ENCODE results near the gene USP6.
"Not testable (repeated sequence)": the region's sequence is repeated elsewhere in the genome, so short reads cannot be mapped to it uniquely, and the experiment has no call there.

USP6 gene

GRCh38 chr17:5115673-5116651 is at the start of gene USP6:
TSS of gene USP6 (plus strand) at chr17:5116032. CDS start at chr17:5130368, 14,336 bp downstream.
- peaks cover 1% of the 10 kb centered on the region; the same call in 1 of the 2 replicates for H3K4me1 ChIP-seq (ENCODE audit: control insufficient read depth, insufficient read depth, low read length)
- no peak within 1 kb of the TSS for H3K27ac ChIP-seq (ENCODE audit: low read depth, low read length)
- no peak within 1 kb of the TSS for H3K4me3 ChIP-seq (ENCODE audit: low read depth, low read length)
- H3K36me3 ChIP-seq (ENCODE audit: control insufficient read depth, insufficient read depth, low read length), result peaks cover 11% of the 10 kb centered on the region
- H3K27me3 ChIP-seq (ENCODE audit: control insufficient read depth, insufficient read depth, low read length), result 0 out of 2 replicates have a peak, but pooled peaks cover 3% of the 10 kb centered on the region
- no peak within 1 kb of the TSS for H3K9ac ChIP-seq (ENCODE audit: low read depth, low read length)
- no peaks in the 10 kb centered on the region for H3K9me3 ChIP-seq (ENCODE audit: control insufficient read depth, insufficient read depth, low read length)

DNA sequence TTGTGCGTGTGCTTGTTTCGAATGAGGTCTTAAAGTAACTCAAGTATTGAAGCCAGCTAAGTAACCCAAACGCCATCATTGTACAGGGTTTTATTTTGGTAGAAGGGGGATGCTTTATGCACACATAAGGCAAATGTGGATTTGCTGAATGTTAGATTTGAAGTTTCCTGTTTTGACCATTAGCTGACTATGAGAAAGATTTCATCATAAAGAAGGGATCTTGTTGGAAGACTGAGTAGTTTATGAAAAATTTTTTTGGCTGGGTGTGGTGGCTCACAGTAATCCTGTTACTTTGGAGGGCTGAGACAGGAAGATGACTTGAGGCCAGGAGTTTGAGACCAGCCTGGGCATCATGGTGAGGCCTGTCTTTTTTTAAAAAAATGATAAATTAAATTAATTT is 47.6 kb upstream of the USP6 start:
- Histone ChIP-seq H3K36me3 (ENCODE audit: control insufficient read depth, insufficient read depth, low read length) (no peaks in the 10 kb centered on the region), H3K27ac (ENCODE audit: low read depth, low read length) (no peak overlapping the region)

GRCh38 chr17:5069724-5070123 is 46.1 kb upstream of the USP6 start:
- Histone ChIP-seq H3K27me3 (ENCODE audit: control insufficient read depth, insufficient read depth, low read length) (no peaks in the 10 kb centered on the region), H3K4me1 (ENCODE audit: control insufficient read depth, insufficient read depth, low read length) (0 out of 2 replicates have a peak, but pooled peaks cover 4% of the 10 kb centered on the region), H3K27ac (ENCODE audit: low read depth, low read length) (no peak overlapping the region), H3K36me3 (ENCODE audit: control insufficient read depth, insufficient read depth, low read length) (no peaks in the 10 kb centered on the region), H3K9ac (ENCODE audit: low read depth, low read length) (no peak overlapping the region), H3K4me3 (ENCODE audit: low read depth, low read length) (no peak overlapping the region), H3K9me3 (ENCODE audit: control insufficient read depth, insufficient read depth, low read length) (no peaks in the 10 kb centered on the region)

More for the DNA sequence above, 47.6 kb upstream of the USP6 start:
- no peaks in the 10 kb centered on the region for H3K4me1 ChIP-seq (ENCODE audit: control insufficient read depth, insufficient read depth, low read length)
- H3K9me3 ChIP-seq (ENCODE audit: control insufficient read depth, insufficient read depth, low read length), result no peaks in the 10 kb centered on the region
- H3K27me3 ChIP-seq (ENCODE audit: control insufficient read depth, insufficient read depth, low read length), result no peaks in the 10 kb centered on the region
- H3K9ac ChIP-seq (ENCODE audit: low read depth, low read length), result no peak overlapping the region
- H3K4me3 ChIP-seq (ENCODE audit: low read depth, low read length), result no peak overlapping the region

DNA sequence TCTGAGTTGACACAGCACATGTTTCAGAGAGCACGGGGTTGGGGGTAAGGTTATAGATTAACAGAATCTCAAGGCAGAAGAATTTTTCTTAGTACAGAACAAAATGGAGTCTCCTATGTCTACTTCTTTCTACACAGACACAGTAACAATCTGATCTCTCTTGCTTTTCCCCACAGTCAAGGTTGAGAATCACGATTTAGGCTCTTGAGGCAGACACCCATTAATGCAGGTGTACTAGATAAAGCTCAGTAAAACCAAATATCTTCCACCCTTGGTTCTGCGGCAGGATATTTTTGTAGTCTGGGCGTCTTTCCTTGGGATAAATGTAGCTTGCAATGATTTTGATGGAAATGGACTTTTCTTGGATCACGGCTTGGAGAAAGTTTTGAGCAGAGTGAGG is 40.4 kb upstream of the USP6 start:
- H3K36me3 ChIP-seq (ENCODE audit: control insufficient read depth, insufficient read depth, low read length); H3K4me1 ChIP-seq (ENCODE audit: control insufficient read depth, insufficient read depth, low read length); H3K4me3 ChIP-seq (ENCODE audit: low read depth, low read length); H3K9ac ChIP-seq (ENCODE audit: low read depth, low read length); H3K9me3 ChIP-seq (ENCODE audit: control insufficient read depth, insufficient read depth, low read length): not testable (repeated sequence)
- H3K27me3 ChIP-seq (ENCODE audit: control insufficient read depth, insufficient read depth, low read length), result peaks cover 10% of the 10 kb centered on the region
- H3K27ac ChIP-seq (ENCODE audit: low read depth, low read length), result peak overlapping the region; percentile 42

DNA sequence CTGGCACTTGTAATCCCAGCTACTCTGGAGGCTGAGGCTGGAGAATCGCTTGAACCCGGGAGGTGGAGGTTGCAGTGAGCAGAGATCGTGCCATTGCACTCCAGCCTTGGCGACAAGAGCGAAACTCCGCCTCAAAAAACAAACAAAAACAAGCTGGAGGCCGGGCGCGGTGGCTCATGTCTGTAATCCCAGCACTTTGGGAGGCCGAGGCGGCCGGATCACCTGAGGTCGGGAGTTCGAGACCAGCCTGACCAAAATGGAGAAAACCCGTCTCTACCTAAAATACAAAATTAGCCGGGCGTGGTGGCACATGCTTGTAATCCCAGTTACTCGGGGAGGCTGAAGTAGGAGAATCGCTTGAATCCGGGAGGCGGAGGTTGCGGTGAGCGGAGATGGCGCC is 38.6 kb upstream of the USP6 start:
- H3K9ac ChIP-seq (ENCODE audit: low read depth, low read length); H3K27ac ChIP-seq (ENCODE audit: low read depth, low read length); H3K36me3 ChIP-seq (ENCODE audit: control insufficient read depth, insufficient read depth, low read length); H3K4me1 ChIP-seq (ENCODE audit: control insufficient read depth, insufficient read depth, low read length); H3K4me3 ChIP-seq (ENCODE audit: low read depth, low read length); H3K9me3 ChIP-seq (ENCODE audit: control insufficient read depth, insufficient read depth, low read length): not testable (repeated sequence)
- peaks cover 10% of the 10 kb centered on the region for H3K27me3 ChIP-seq (ENCODE audit: control insufficient read depth, insufficient read depth, low read length)

DNA sequence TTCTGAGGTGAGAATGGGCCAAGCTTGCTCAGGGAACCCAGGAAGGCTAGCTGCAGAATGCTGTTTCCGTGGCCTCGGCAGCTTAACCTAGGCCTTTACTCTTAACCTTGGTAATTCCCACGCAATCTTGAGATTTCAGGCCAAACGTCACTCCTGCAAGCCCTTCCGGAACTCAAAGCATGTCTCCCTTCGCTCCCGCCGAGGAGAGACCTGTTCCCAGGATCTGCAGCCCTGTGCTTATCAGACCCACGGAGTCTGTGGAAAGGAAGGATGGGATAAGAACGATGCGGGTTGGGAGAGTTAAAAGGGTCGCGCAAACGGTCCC is 38.1 kb upstream of the USP6 start:
- H3K4me3 ChIP-seq (ENCODE audit: low read depth, low read length), result no peak overlapping the region
- H3K9ac ChIP-seq (ENCODE audit: low read depth, low read length), result no peak overlapping the region
- H3K36me3 ChIP-seq (ENCODE audit: control insufficient read depth, insufficient read depth, low read length), result no peaks in the 10 kb centered on the region
- peaks cover 8% of the 10 kb centered on the region for H3K4me1 ChIP-seq (ENCODE audit: control insufficient read depth, insufficient read depth, low read length)
- no peaks in the 10 kb centered on the region for H3K9me3 ChIP-seq (ENCODE audit: control insufficient read depth, insufficient read depth, low read length)
- H3K27me3 ChIP-seq (ENCODE audit: control insufficient read depth, insufficient read depth, low read length), result peaks cover 10% of the 10 kb centered on the region
- H3K27ac ChIP-seq (ENCODE audit: low read depth, low read length), result no peak overlapping the region

DNA sequence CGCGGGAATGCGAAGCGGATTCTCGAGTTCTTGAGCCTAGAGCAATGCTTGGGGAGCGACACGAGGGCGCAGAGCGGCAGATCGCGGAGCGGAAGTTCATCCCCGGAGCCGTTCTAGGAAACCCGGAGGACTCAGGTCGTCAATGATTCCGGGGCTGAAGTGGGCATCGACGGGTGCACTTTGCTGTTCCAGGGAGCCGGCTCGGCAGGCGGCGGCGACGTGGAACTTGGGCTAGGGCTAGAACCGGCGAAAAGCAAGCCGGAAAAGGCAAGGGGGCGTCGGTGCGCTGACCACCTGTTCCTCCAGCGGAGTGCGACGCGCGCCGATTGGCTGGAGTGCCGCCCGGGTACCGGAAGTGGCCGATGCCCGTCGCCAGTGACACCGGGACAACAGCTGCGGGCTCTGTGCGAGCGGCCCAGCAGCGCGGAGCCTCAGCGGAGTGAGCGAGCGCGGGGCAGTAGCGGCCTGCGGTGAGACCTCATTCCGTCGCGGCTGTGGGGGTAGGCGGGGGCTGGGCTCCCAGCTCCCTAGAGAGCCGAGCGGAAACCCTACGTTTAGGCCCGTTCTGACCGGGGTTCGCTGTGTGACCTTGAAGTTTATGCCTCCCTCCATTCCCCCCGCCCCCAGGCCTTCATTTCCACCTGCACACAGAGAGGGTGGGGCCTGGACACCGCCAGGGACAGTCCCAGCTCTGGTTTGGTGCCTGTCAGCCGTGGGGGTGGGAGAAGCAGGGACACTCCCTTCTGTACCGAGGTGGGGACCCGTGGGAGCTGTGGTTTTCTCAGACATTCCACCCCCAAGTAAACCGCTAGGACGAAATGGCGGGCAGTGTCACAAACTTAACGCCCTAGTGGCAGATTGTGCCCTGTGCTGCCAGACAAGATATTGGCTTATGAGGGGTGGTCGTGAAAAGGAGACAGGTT is 37.5 kb upstream of the USP6 start, which contains the start of gene ZFP3:
Gene ZFP3 (plus strand): TSS at position 362 of the 923 bp plus-strand sequence. CDS start 13,038 bp downstream, outside the sequence.
- Histone ChIP-seq H3K4me1 (ENCODE audit: control insufficient read depth, insufficient read depth, low read length) (peaks cover 8% of the 10 kb centered on the region), H3K9me3 (ENCODE audit: control insufficient read depth, insufficient read depth, low read length) (no peaks in the 10 kb centered on the region), H3K4me3 (ENCODE audit: low read depth, low read length) (peak within 1 kb of the TSS; percentile 47), H3K9ac (ENCODE audit: low read depth, low read length) (no peak within 1 kb of the TSS), H3K36me3 (ENCODE audit: control insufficient read depth, insufficient read depth, low read length) (no peaks in the 10 kb centered on the region), H3K27me3 (ENCODE audit: control insufficient read depth, insufficient read depth, low read length) (peaks cover 10% of the 10 kb centered on the region), H3K27ac (ENCODE audit: low read depth, low read length) (no peak within 1 kb of the TSS)

DNA sequence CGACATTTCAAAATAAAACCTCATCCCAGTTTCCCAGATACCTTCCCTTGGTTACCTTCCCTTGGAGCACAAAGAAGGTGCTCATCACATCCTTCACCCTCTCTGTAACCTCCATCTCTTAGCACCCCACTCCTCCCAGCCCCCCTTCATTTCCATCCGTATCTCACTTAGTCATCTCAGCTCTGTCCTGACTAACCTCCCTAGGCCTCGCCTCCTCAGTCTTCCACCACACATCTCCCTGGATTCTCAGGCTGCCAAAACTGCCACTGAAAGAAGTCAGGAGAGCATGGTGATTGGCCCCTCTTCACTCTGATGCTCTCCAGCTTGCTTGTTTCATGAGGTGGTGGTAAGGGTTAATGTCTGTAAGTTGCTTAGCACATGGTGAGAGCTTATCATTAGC is 35.2 kb upstream of the USP6 start:
- peaks cover 10% of the 10 kb centered on the region for H3K27me3 ChIP-seq (ENCODE audit: control insufficient read depth, insufficient read depth, low read length)
- H3K4me1 ChIP-seq (ENCODE audit: control insufficient read depth, insufficient read depth, low read length), result peaks cover 2% of the 10 kb centered on the region
- no peak overlapping the region for H3K27ac ChIP-seq (ENCODE audit: low read depth, low read length)
- no peaks in the 10 kb centered on the region for H3K9me3 ChIP-seq (ENCODE audit: control insufficient read depth, insufficient read depth, low read length)
- no peak overlapping the region for H3K9ac ChIP-seq (ENCODE audit: low read depth, low read length)
- no peaks in the 10 kb centered on the region for H3K36me3 ChIP-seq (ENCODE audit: control insufficient read depth, insufficient read depth, low read length)
- no peak overlapping the region for H3K4me3 ChIP-seq (ENCODE audit: low read depth, low read length)

DNA sequence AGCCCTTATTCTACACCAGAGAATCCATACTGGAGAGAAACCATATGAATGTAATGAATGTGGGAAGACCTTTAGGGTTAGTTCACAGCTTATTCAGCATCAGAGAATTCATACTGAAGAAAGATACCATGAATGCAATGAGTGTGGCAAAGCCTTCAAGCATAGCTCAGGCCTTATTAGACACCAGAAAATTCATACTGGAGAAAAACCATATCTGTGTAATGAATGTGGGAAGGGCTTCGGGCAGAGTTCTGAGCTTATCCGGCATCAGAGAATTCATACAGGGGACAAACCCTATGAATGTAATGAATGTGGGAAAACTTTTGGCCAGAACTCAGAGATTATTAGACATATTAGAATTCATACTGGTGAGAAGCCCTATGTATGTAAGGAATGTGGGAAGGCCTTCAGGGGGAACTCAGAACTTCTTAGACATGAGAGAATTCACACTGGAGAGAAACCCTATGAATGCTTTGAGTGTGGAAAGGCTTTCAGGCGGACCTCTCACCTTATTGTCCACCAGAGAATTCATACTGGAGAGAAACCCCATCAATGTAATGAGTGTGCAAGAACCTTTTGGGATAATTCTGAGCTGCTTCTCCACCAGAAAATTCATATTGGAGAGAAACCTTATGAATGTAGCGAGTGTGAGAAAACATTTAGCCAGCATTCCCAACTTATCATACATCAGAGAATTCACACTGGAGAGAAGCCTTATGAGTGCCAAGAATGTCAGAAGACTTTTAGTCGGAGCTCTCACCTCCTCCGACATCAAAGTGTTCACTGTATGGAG is 23.4 kb upstream of the USP6 start:
- Histone ChIP-seq H3K4me1 (ENCODE audit: control insufficient read depth, insufficient read depth, low read length) (no peaks in the 10 kb centered on the region), H3K36me3 (ENCODE audit: control insufficient read depth, insufficient read depth, low read length) (no peaks in the 10 kb centered on the region), H3K27me3 (ENCODE audit: control insufficient read depth, insufficient read depth, low read length) (peaks cover 13% of the 10 kb centered on the region), H3K27ac (ENCODE audit: low read depth, low read length) (no peak overlapping the region), H3K9ac (ENCODE audit: low read depth, low read length) (no peak overlapping the region), H3K9me3 (ENCODE audit: control insufficient read depth, insufficient read depth, low read length) (peaks cover 80% of the 10 kb centered on the region), H3K4me3 (ENCODE audit: low read depth, low read length) (no peak overlapping the region)

DNA sequence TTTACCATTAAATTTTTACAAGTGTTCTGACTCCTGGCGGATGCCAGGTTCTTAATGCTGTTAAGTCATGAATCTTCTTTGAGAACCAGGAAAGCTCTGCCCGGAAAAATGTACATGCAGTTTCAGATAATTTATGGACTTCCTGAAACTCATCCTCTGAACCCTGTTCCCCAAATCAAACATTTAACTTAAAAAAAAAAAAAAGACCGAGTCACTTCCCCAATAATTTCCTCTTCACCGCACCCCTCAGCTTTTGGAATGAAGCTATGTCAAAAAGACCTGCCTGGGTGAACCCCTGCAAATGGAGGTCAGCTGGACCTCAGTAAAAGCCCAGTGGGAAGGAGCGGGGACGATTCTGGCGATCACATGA is 19.1 kb upstream of the USP6 start:
- Histone ChIP-seq H3K4me3 (ENCODE audit: low read depth, low read length) (peak overlapping the region; percentile 65), H3K27me3 (ENCODE audit: control insufficient read depth, insufficient read depth, low read length) (peaks cover 13% of the 10 kb centered on the region), H3K9ac (ENCODE audit: low read depth, low read length) (no peak overlapping the region), H3K27ac (ENCODE audit: low read depth, low read length) (no peak overlapping the region), H3K9me3 (ENCODE audit: control insufficient read depth, insufficient read depth, low read length) (peaks cover 47% of the 10 kb centered on the region), H3K36me3 (ENCODE audit: control insufficient read depth, insufficient read depth, low read length) (no peaks in the 10 kb centered on the region), H3K4me1 (ENCODE audit: control insufficient read depth, insufficient read depth, low read length) (no peaks in the 10 kb centered on the region)

All from HUES48 (cell line).